Sigmoid colon (tissue), 3 donors: ENCODE measurements around the gene FOXP1.
"Not testable (repeated sequence)": the region's sequence is repeated elsewhere in the genome, so short reads cannot be mapped to it uniquely, and the experiment has no call there.

ENCODE experiments used
- POLR2A ChIP-seq, 2 donors: fragments of 450-650 bp; IDR thresholded peaks; one replicate each; pipeline ENCODE4 v1.6.1; 2016; ENCODE audit warnings: antibody characterized with exemption in 2 of 2, mild to moderate bottlenecking in 2 of 2, moderate library complexity in 2 of 2
- TF ChIP-seq, protein P1 (sequence below), 4 experiments: fragments of 450-650 bp in 3 of 4; fragments of 200-600 bp in 1 of 4; IDR thresholded peaks; one replicate each; pipeline ENCODE4 v1.5.1; 2016 to 2019; ENCODE audit warnings: antibody characterized with exemption in 4 of 4, mild to moderate bottlenecking in 3 of 4, moderate library complexity in 2 of 4

DNA sequence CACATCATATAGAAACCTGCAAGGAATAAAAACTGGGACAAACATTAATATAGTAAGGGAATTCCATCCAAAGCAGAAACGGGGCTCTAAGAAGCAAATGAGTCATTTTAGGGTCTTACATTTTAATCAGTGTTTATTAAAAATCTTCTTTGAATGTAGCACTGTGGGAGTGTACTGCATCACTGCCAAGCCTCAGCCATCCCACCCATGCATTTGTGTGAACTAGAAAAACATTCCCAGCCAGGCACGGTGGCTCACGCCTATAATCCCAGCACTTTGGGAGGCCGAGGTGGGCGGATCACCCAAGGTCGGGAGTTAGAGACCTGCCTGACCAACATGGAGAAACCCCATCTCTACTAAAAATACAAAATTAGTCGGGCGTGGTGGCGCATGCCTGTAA is 57.1 kb downstream of the FOXP1 start:
- TF ChIP-seq, protein P1, sequence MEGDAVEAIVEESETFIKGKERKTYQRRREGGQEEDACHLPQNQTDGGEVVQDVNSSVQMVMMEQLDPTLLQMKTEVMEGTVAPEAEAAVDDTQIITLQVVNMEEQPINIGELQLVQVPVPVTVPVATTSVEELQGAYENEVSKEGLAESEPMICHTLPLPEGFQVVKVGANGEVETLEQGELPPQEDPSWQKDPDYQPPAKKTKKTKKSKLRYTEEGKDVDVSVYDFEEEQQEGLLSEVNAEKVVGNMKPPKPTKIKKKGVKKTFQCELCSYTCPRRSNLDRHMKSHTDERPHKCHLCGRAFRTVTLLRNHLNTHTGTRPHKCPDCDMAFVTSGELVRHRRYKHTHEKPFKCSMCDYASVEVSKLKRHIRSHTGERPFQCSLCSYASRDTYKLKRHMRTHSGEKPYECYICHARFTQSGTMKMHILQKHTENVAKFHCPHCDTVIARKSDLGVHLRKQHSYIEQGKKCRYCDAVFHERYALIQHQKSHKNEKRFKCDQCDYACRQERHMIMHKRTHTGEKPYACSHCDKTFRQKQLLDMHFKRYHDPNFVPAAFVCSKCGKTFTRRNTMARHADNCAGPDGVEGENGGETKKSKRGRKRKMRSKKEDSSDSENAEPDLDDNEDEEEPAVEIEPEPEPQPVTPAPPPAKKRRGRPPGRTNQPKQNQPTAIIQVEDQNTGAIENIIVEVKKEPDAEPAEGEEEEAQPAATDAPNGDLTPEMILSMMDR (IDR thresholded peaks at IDR 0.05), result not testable (repeated sequence)
- not testable (repeated sequence) for TF ChIP-seq POLR2A (IDR thresholded peaks at IDR 0.05)
